Measurements from ENCODE around the gene PAQR5. TPM values are rescaled to one million over a fixed set of nuclear protein-coding genes. Genes with fewer than 3 reads are reported as not detected.

The PAQR5 gene
- polyA plus RNA-seq, 4 donors, result 0.45 to 6.4 (median 1.4) TPM

DNA sequence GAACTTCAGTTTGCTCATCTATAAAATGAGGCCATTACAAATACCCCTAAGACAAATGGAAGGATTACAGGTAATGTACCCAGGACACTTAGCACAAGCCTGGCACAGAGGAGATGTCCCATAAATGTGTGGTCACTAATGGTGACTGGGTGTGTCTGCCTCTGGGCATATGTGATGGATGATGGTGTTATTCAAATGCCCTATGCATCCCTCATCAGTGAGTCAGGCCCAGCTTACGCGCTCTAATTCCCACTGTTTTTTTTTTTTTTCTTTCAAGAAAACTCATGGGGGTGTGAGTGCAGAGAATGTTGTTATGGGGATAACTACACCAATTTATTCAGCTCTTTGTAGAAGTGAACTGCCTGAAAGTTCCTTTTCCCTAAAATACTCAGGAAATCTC lies 91.9 kb downstream of the PAQR5 start:
- H3K27ac ChIP-seq (ENCODE audit: low read depth in 1 of 3, low read length in 2 of 3), result no peak overlapping the region
- FAIRE-seq (no peak), DNase-seq (no peak)
- H3K9me3 ChIP-seq (ENCODE audit: control insufficient read depth in 2 of 2, insufficient read depth in 1 of 2, low read depth in 1 of 2, low read length in 1 of 2), result no peaks in the 10 kb centered on the region
- H3K27me3 ChIP-seq (ENCODE audit: control insufficient read depth in 3 of 3, insufficient read depth in 3 of 3, low read length in 3 of 3), result peaks cover 0 to 5% (median 0%) of the 10 kb centered on the region in 3 donors
- H3K4me3 ChIP-seq (ENCODE audit: low read depth in 1 of 3, low read length in 3 of 3), result no peak overlapping the region
- no peaks in the 10 kb centered on the region for H3K36me3 ChIP-seq (ENCODE audit: control insufficient read depth in 3 of 3, insufficient read depth in 2 of 3, low read depth in 1 of 3, low read length in 3 of 3)
- H3K4me1 ChIP-seq (ENCODE audit: control insufficient read depth in 3 of 3, insufficient read depth in 2 of 3, low read depth in 1 of 3, low read length in 2 of 3), result peaks cover 0 to 6% (median 0%) of the 10 kb centered on the region in 3 donors
- 95 to 100% (median 98%) methylated on average over 2 of the region's 2 CpGs for WGBS, 3 donors

DNA sequence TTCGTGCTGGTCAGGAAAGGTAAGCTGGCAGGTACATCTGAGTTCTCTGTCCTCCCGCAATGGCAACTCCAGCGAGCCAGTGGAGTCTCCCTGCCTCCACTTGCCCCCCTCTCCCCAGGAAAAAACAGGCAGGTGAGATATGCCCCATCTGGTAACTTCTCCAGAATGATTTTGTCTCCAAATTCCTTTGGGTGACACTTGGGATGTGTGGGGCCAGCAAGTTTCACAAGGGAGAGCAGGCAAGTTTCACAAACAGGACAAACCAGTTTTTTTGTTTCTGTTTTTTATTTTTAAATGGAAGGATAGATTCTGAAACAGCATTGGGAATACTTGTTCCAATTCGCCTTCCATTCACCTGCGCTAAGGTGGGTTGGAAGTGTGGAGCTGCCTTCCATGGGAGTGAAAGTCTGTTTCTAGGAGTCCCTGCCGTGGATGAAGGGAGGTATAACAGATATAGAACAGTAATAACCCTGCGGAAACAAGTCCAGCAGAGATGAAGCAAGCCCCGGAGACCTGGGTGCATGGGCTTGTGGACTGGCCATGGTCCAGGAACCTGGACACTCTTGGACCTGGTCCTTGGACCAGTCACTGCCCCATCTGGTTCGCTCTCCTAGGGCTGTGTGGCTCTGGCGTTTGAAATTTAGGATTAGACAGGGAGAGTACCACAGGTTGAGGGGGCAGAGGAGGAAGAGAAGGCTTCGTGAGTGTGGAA lies 92.5 kb downstream of the PAQR5 start:
- DNase-seq (no peak), FAIRE-seq (no peak)
- peaks cover 0 to 6% (median 0%) of the 10 kb centered on the region in 3 donors for H3K4me1 ChIP-seq (ENCODE audit: control insufficient read depth in 3 of 3, insufficient read depth in 2 of 3, low read depth in 1 of 3, low read length in 2 of 3)
- H3K36me3 ChIP-seq (ENCODE audit: control insufficient read depth in 3 of 3, insufficient read depth in 2 of 3, low read depth in 1 of 3, low read length in 3 of 3), result no peaks in the 10 kb centered on the region
- peaks cover 0 to 5% (median 0%) of the 10 kb centered on the region in 3 donors for H3K27me3 ChIP-seq (ENCODE audit: control insufficient read depth in 3 of 3, insufficient read depth in 3 of 3, low read length in 3 of 3)
- no peak overlapping the region for H3K27ac ChIP-seq (ENCODE audit: low read depth in 1 of 3, low read length in 2 of 3)
- no peaks in the 10 kb centered on the region for H3K9me3 ChIP-seq (ENCODE audit: control insufficient read depth in 2 of 2, insufficient read depth in 1 of 2, low read depth in 1 of 2, low read length in 1 of 2)
- no peak overlapping the region for H3K4me3 ChIP-seq (ENCODE audit: low read depth in 1 of 3, low read length in 3 of 3)
- 89 to 90% (median 89%) methylated on average over 11 of the region's 11 CpGs for WGBS, 3 donors

DNA sequence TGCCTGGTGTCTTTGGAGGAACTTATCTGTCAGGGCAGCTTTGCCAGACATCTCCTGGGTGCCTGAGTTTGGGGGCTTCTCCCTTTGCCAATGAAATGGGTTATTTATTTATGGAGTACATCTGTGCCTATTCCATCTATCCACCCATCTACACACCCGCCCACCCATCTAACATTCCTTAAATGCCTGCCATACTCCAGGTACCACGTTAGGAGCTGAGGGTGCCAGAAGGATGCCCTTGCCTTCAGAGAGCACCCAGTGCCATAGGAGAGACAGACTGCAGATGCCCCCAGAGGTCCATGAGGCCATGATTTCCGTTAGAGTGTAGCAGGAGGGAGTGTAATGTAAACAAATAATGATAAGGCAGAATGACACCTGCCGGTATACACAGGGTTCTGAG lies 93.6 kb downstream of the PAQR5 start:
- H3K4me3 ChIP-seq (ENCODE audit: low read depth in 1 of 3, low read length in 3 of 3), result no peak overlapping the region
- no peaks in the 10 kb centered on the region for H3K36me3 ChIP-seq (ENCODE audit: control insufficient read depth in 3 of 3, insufficient read depth in 2 of 3, low read depth in 1 of 3, low read length in 3 of 3)
- FAIRE-seq (no peak), DNase-seq (no peak)
- peaks cover 0 to 6% (median 0%) of the 10 kb centered on the region in 3 donors for H3K4me1 ChIP-seq (ENCODE audit: control insufficient read depth in 3 of 3, insufficient read depth in 2 of 3, low read depth in 1 of 3, low read length in 2 of 3)
- no peaks in the 10 kb centered on the region for H3K9me3 ChIP-seq (ENCODE audit: control insufficient read depth in 2 of 2, insufficient read depth in 1 of 2, low read depth in 1 of 2, low read length in 1 of 2)
- no peak overlapping the region for H3K27ac ChIP-seq (ENCODE audit: low read depth in 1 of 3, low read length in 2 of 3)
- 20 to 55% (median 38%) methylated on average over 4 of the region's 4 CpGs for WGBS, 3 donors
- H3K27me3 ChIP-seq (ENCODE audit: control insufficient read depth in 3 of 3, insufficient read depth in 3 of 3, low read length in 3 of 3), result peaks cover 0 to 5% (median 0%) of the 10 kb centered on the region in 3 donors

DNA sequence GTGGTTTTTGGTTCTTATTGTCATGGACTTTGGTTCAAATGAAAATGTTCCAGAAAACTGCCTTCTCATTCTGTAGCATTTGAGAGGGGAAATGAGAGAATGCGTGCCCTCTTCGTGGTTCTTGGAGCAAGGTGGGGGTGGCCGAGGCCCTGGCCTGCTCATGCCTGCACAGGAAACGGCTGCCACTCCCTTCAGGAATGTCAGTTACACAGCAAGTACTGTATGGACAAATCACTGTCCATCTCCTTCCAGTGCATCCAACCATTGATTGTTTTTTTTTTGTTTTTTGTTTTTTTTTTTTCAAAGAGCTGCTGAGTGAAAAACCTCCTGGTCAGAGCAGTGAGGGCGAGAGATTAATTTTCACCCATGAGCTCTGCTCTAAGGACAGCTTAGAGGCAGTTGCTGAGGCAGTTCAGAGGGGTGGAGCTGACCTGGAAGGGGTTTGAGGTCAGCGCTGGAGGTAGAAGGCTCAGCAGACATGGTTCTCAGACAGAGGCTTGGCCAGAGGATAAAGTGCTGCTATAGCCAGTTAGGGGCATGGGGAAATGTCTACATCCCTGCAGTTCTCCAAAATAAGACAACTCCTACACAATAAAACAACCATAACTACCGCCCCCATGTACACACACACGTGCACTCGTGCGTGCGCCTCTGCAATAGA lies 95.2 kb downstream of the PAQR5 start:
- no peaks in the 10 kb centered on the region for H3K9me3 ChIP-seq (ENCODE audit: control insufficient read depth in 2 of 2, insufficient read depth in 1 of 2, low read depth in 1 of 2, low read length in 1 of 2)
- no peak for FAIRE-seq
- 60 to 71% (median 61%) methylated on average over 11 of the region's 11 CpGs for WGBS, 3 donors
- H3K4me1 ChIP-seq (ENCODE audit: control insufficient read depth in 3 of 3, insufficient read depth in 2 of 3, low read depth in 1 of 3, low read length in 2 of 3), result peaks cover 0 to 6% (median 0%) of the 10 kb centered on the region in 3 donors
- H3K36me3 ChIP-seq (ENCODE audit: control insufficient read depth in 3 of 3, insufficient read depth in 2 of 3, low read depth in 1 of 3, low read length in 3 of 3), result peaks cover 0 to 8% (median 0%) of the 10 kb centered on the region in 3 donors
- DNase-seq, result no peak
- no peak overlapping the region for H3K27ac ChIP-seq (ENCODE audit: low read depth in 1 of 3, low read length in 2 of 3)
- H3K4me3 ChIP-seq (ENCODE audit: low read depth in 1 of 3, low read length in 3 of 3), result no peak overlapping the region
- H3K27me3 ChIP-seq (ENCODE audit: control insufficient read depth in 3 of 3, insufficient read depth in 3 of 3, low read length in 3 of 3), result peaks cover 0 to 5% (median 0%) of the 10 kb centered on the region in 3 donors

DNA sequence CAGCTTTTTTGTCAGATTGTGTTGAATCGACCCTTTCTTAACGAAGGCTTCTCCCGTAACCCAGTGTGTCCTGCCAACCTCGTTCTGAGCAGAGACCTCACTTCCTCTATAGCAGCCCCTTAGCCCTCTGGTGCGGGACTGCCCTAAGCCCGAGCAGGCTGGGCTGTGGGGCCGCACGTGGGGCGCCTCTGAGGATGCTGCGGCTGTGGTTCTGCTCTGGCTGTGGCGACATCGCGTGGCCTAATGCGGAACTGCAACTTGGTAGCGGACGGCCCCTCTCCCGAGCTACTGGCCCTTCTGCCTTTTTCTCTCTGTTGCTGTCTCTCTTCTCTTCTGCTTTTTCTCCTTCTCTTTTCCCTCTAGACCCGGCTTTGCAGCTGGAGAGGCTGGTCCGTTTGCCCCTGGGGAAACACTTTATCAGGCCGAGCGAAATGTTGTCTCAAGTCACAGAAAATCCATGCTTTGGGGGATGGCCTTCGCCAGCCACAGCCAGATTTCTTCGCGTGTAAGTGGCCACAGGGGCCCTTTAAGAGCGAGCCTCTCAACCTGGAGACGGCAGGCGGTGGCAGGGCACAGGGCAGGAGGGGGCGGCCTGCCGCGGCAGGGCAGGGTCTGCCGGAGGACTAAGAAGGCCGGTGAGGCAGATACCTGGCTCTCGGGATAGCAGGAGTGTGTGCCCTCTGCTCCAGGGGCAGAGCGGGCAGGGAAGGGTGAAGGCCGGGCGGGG lies 96.0 kb downstream of the PAQR5 start:
- 32 to 42% (median 39%) methylated on average over 35 to 36 of the region's 36 CpGs for WGBS, 3 donors
- H3K4me1 ChIP-seq (ENCODE audit: control insufficient read depth in 3 of 3, insufficient read depth in 2 of 3, low read depth in 1 of 3, low read length in 2 of 3), result peaks cover 0 to 6% (median 0%) of the 10 kb centered on the region in 3 donors
- FAIRE-seq, result no peak
- H3K9me3 ChIP-seq (ENCODE audit: control insufficient read depth in 2 of 2, insufficient read depth in 1 of 2, low read depth in 1 of 2, low read length in 1 of 2), result no peaks in the 10 kb centered on the region
- peak; percentile 57 to 84 for DNase-seq
- peaks cover 0 to 8% (median 0%) of the 10 kb centered on the region in 3 donors for H3K36me3 ChIP-seq (ENCODE audit: control insufficient read depth in 3 of 3, insufficient read depth in 2 of 3, low read depth in 1 of 3, low read length in 3 of 3)
- H3K27me3 ChIP-seq (ENCODE audit: control insufficient read depth in 3 of 3, insufficient read depth in 3 of 3, low read length in 3 of 3), result peaks cover 0 to 5% (median 0%) of the 10 kb centered on the region in 3 donors
- no peak overlapping the region for H3K27ac ChIP-seq (ENCODE audit: low read depth in 1 of 3, low read length in 2 of 3)
- no peak overlapping the region for H3K4me3 ChIP-seq (ENCODE audit: low read depth in 1 of 3, low read length in 3 of 3)

DNA sequence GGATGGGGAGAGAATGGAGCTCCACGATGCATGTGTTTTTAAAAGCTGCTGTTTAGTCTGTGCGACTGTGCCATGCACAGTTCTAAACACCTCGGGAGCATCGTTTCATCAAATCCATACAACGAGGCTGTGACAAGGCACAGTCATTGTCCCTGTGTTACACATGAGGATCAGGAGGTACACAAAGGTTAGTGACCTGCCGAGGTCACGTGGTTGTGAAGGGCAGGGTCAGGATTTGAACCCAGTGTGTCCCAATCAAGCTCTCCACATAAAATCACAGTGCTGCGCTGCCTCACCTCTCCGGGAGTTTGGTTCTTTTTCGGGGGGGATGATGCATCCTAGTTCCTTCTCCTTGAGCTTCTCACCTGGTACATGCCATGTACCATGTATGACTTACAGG lies 96.7 kb downstream of the PAQR5 start:
- 92 to 93% (median 93%) methylated on average over 10 of the region's 10 CpGs for WGBS, 3 donors
- no peak for FAIRE-seq

DNA sequence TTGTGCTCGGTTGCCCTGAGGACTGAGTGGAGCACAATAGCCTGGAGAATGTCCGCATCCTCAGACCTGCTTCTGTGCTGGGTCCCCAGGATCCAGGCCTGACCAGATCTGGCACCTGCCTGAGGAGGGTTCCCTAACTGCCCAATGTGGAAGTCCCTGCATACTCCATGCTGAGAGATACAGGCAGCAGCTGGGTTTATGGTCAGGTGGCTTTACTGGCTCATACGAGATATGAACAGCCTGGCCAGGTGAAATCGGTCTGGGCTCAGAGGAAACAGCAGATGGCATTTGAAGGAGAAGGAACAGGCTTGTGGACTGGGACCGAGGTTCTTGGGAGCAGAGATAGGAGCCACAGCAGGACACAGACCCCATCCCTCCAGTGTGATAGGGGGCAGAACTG lies 97.3 kb downstream of the PAQR5 start:
- Histone ChIP-seq H3K36me3 (ENCODE audit: control insufficient read depth in 3 of 3, insufficient read depth in 2 of 3, low read depth in 1 of 3, low read length in 3 of 3) (peaks cover 0 to 12% (median 0%) of the 10 kb centered on the region in 3 donors), H3K9me3 (ENCODE audit: control insufficient read depth in 2 of 2, insufficient read depth in 1 of 2, low read depth in 1 of 2, low read length in 1 of 2) (no peaks in the 10 kb centered on the region), H3K27me3 (ENCODE audit: control insufficient read depth in 3 of 3, insufficient read depth in 3 of 3, low read length in 3 of 3) (peaks cover 0 to 5% (median 0%) of the 10 kb centered on the region in 3 donors), H3K27ac (ENCODE audit: low read depth in 1 of 3, low read length in 2 of 3) (no peak overlapping the region), H3K4me1 (ENCODE audit: control insufficient read depth in 3 of 3, insufficient read depth in 2 of 3, low read depth in 1 of 3, low read length in 2 of 3) (peaks cover 0 to 6% (median 0%) of the 10 kb centered on the region in 3 donors), H3K4me3 (ENCODE audit: low read depth in 1 of 3, low read length in 3 of 3) (no peak overlapping the region)
- 79 to 85% (median 80%) methylated on average over 5 of the region's 5 CpGs for WGBS, 3 donors
- DNase-seq (no peak), FAIRE-seq (no peak)

More for the DNA sequence above, 96.7 kb downstream of the PAQR5 start:
- DNase-seq, result no peak
- Histone ChIP-seq H3K27me3 (ENCODE audit: control insufficient read depth in 3 of 3, insufficient read depth in 3 of 3, low read length in 3 of 3) (peaks cover 0 to 5% (median 0%) of the 10 kb centered on the region in 3 donors), H3K4me1 (ENCODE audit: control insufficient read depth in 3 of 3, insufficient read depth in 2 of 3, low read depth in 1 of 3, low read length in 2 of 3) (peaks cover 0 to 6% (median 0%) of the 10 kb centered on the region in 3 donors), H3K27ac (ENCODE audit: low read depth in 1 of 3, low read length in 2 of 3) (no peak overlapping the region), H3K36me3 (ENCODE audit: control insufficient read depth in 3 of 3, insufficient read depth in 2 of 3, low read depth in 1 of 3, low read length in 3 of 3) (peaks cover 0 to 12% (median 0%) of the 10 kb centered on the region in 3 donors), H3K4me3 (ENCODE audit: low read depth in 1 of 3, low read length in 3 of 3) (no peak overlapping the region), H3K9me3 (ENCODE audit: control insufficient read depth in 2 of 2, insufficient read depth in 1 of 2, low read depth in 1 of 2, low read length in 1 of 2) (no peaks in the 10 kb centered on the region)

DNA sequence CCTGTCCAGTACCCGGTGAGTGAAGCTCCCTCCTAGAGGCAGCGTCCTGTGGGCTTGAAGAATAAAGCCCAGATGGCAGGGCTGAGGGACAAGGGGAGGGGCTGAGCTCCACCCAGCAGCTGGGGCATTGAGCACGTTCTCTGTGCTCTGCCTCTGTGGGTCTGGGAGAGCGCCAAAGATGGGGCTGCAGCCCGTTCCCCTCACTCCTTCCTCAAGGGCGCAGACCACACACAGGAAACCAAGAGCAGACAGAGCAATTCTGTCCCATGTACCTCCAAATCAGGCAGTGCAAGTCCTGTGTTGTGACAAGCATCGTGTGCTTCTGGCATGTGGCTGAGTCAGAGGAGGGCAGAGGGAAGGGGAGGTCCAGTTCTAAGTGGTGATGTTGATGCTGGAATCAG lies 99.8 kb downstream of the PAQR5 start:
- H3K9me3 ChIP-seq (ENCODE audit: control insufficient read depth in 2 of 2, insufficient read depth in 1 of 2, low read depth in 1 of 2, low read length in 1 of 2), result no peaks in the 10 kb centered on the region
- no peak for FAIRE-seq
- WGBS, 3 donors, result 56 to 74% (median 63%) methylated on average over 7 of the region's 7 CpGs
- H3K36me3 ChIP-seq (ENCODE audit: control insufficient read depth in 3 of 3, insufficient read depth in 2 of 3, low read depth in 1 of 3, low read length in 3 of 3), result peaks cover 0 to 12% (median 0%) of the 10 kb centered on the region in 3 donors
- no peak overlapping the region for H3K27ac ChIP-seq (ENCODE audit: low read depth in 1 of 3, low read length in 2 of 3)
- no peak overlapping the region for H3K4me3 ChIP-seq (ENCODE audit: low read depth in 1 of 3, low read length in 3 of 3)
- no peak for DNase-seq
- peaks cover 0 to 5% (median 0%) of the 10 kb centered on the region in 3 donors for H3K27me3 ChIP-seq (ENCODE audit: control insufficient read depth in 3 of 3, insufficient read depth in 3 of 3, low read length in 3 of 3)
- peaks cover 0 to 6% (median 0%) of the 10 kb centered on the region in 3 donors for H3K4me1 ChIP-seq (ENCODE audit: control insufficient read depth in 3 of 3, insufficient read depth in 2 of 3, low read depth in 1 of 3, low read length in 2 of 3)
